CD4-positive, alpha-beta T cell treated with Interleukin-15 for 1 hour (primary cell): ENCODE data around the gene TRPM2.

Source experiments
- DNase-seq: peaks from one replicate; pipeline ENCODE4 v3.0.0-alpha.2; 2020

TRPM2 gene

GRCh38 chr21:44431300-44431699 is 77.9 kb downstream of the TRPM2 start:
- DNase-seq: no peak

GRCh38 chr21:44432841-44433790 is 79.7 kb downstream of the TRPM2 start:
- DNase-seq: no peak

- no peak for DNase-seq
Observed at GRCh38 chr21:44433791-44434567, 80.6 kb downstream of the TRPM2 start.

GRCh38 chr21:44434568-44434925 is 81.1 kb downstream of the TRPM2 start:
- DNase-seq: peak; percentile 10

GRCh38 chr21:44434936-44435635 is 81.7 kb downstream of the TRPM2 start:
- DNase-seq: peak; percentile 13

GRCh38 chr21:44436111-44436611 is 82.7 kb downstream of the TRPM2 start:
- peak; percentile 3 for DNase-seq

- no peak for DNase-seq
Observed at GRCh38 chr21:44436958-44437357, 83.5 kb downstream of the TRPM2 start.

GRCh38 chr21:44437371-44437695 is 83.9 kb downstream of the TRPM2 start:
- no peak for DNase-seq

GRCh38 chr21:44437696-44438431 is 84.4 kb downstream of the TRPM2 start:
- DNase-seq: no peak

- no peak for DNase-seq
Observed at GRCh38 chr21:44438531-44439210, 85.2 kb downstream of the TRPM2 start.

- DNase-seq: no peak
Observed at GRCh38 chr21:44439211-44439600, 85.8 kb downstream of the TRPM2 start.

- DNase-seq: no peak
Observed at GRCh38 chr21:44440241-44441040, 87.0 kb downstream of the TRPM2 start.

- no peak for DNase-seq
Observed at GRCh38 chr21:44441041-44441400, 87.6 kb downstream of the TRPM2 start.

GRCh38 chr21:44441581-44442265 is 88.3 kb downstream of the TRPM2 start:
- no peak for DNase-seq

- no peak for DNase-seq
Observed at GRCh38 chr21:44442266-44443125, 89.1 kb downstream of the TRPM2 start.

- DNase-seq: no peak
Observed at GRCh38 chr21:44443291-44443890, 90.0 kb downstream of the TRPM2 start.

- DNase-seq: no peak
Observed at GRCh38 chr21:44443891-44444285, 90.5 kb downstream of the TRPM2 start.

- DNase-seq: no peak
Observed at GRCh38 chr21:44444286-44444931, 91.0 kb downstream of the TRPM2 start.
